K562 (cell line): ENCODE results near the gene ANTXRL. TPM values are rescaled to one million over a fixed set of nuclear protein-coding genes. Genes with fewer than 3 reads are reported as not detected.
"Not testable (repeated sequence)": the region's sequence is repeated elsewhere in the genome, so short reads cannot be mapped to it uniquely, and the experiment has no call there.

Source experiments
- ATAC-seq: fragments of 200-7000 bp; cut with Tn5 transposase; 3 replicates; pipeline ENCODE4 v1.9.1; 2020; ENCODE audit warnings: moderate library complexity
- BruUV-seq: library from RNA; stranded (reverse); fragments of 400-500 nt; replicated peaks from 2 replicates; lab custom pipeline; 2021; lab: Mats Ljungman, UMichigan
- CTCF ChIA-PET: fragments of 300-600 bp; formaldehyde crosslinking; extraction: SDS; loops from one replicate; lab custom pipeline; 2021; ENCODE audit warnings: low intra/inter-chr PET ratio; lab: Yijun Ruan, JAX
- POLR2A ChIA-PET: fragments of 300-600, 350-650 bp; sonication (Branson Sonifier 250); formaldehyde crosslinking; extraction: SDS; loops from one replicate; lab custom pipeline; 2021; ENCODE audit warnings: antibody characterized with exemption, inconsistent platforms; lab: Yijun Ruan, JAX
- DNase-seq, 4 experiments: peaks; one replicate each; pipeline versions ENCODE4 v3.0.0 to v3.0.0-alpha.2; 2011 to 2018; ENCODE audit warnings: low spot score in 3 of 4, mixed read lengths in 3 of 4; ENCODE audit errors: extremely low read depth in 1 of 4
- FAIRE-seq: peaks from 2 replicates; lab custom pipeline; 2011; peaks lifted over from hg19 to GRCh38; lab: Jason Lieb, UNC
- H2AFZ ChIP-seq: 2 replicates; pipeline ENCODE4 v1.6.0; 2011; ENCODE audit warnings: low read depth, low read length, control low read depth, inconsistent platforms
- H3K27ac ChIP-seq: fragments of 200-600 bp; 3 replicates; pipeline ENCODE4 v1.8.0; 2011; ENCODE audit warnings: low read depth, mild to moderate bottlenecking, control low read depth, inconsistent platforms, low read length, moderate library complexity, mixed read lengths; ENCODE audit errors: extremely low read depth
- H3K27me3 ChIP-seq, 2 experiments: fragments of 300-600 bp in 1 of 2; 2 replicates in 1 of 2; 3 replicates in 1 of 2; pipeline versions ENCODE4 v1.6.0 to v1.8.0; 2011; ENCODE audit warnings: inconsistent platforms in 2 of 2, low read length in 2 of 2, mild to moderate bottlenecking in 1 of 2, mixed read lengths in 1 of 2, moderate library complexity in 1 of 2; ENCODE audit not compliant: control insufficient read depth in 2 of 2, insufficient read depth in 2 of 2
- H3K36me3 ChIP-seq: fragments of 300-600 bp; 3 replicates; pipeline ENCODE4 v1.8.0; 2011; ENCODE audit warnings: mild to moderate bottlenecking, low read length, inconsistent platforms; ENCODE audit not compliant: control insufficient read depth, insufficient read depth
- H3K4me1 ChIP-seq, 2 experiments: fragments of 200-600 bp in 1 of 2; replicated peaks in 1 of 2; 2 replicates in 1 of 2; 3 replicates in 1 of 2; pipeline versions ENCODE4 v1.5.1 to v1.8.0; 2011; ENCODE audit warnings: inconsistent platforms in 2 of 2, low read length in 2 of 2, mild to moderate bottlenecking in 1 of 2, mixed read lengths in 1 of 2, moderate library complexity in 1 of 2; ENCODE audit not compliant: control insufficient read depth in 2 of 2, insufficient read depth in 2 of 2
- H3K4me2 ChIP-seq: 2 replicates; pipeline ENCODE4 v1.6.1; 2011; ENCODE audit warnings: low read length, control low read depth, inconsistent platforms, mixed read lengths; ENCODE audit not compliant: insufficient read depth
- H3K4me3 ChIP-seq: fragments of 200-600 bp; sonication (generic), shearing (Covaris generic); 2 replicates; pipeline ENCODE4 v1.5.1; 2016; ENCODE audit warnings: control low read depth, inconsistent platforms
- H3K79me2 ChIP-seq: fragments of 200-600 bp; 3 replicates; pipeline ENCODE4 v1.8.0; 2011; ENCODE audit warnings: low read length, inconsistent platforms; ENCODE audit not compliant: control insufficient read depth, insufficient read depth
- H3K9ac ChIP-seq, 2 experiments: 2 replicates each; pipeline versions ENCODE4 v1.6.0 to v1.6.1; 2011; ENCODE audit warnings: low read depth in 2 of 2, low read length in 2 of 2, control low read depth in 1 of 2, inconsistent platforms in 1 of 2, mild to moderate bottlenecking in 1 of 2, mixed read lengths in 1 of 2; ENCODE audit not compliant: insufficient read depth in 1 of 2
- H3K9me1 ChIP-seq: one replicate; pipeline ENCODE4 v1.6.0; 2011; ENCODE audit warnings: inconsistent platforms, mild to moderate bottlenecking, low read length, moderate library complexity; ENCODE audit not compliant: control insufficient read depth, insufficient read depth
- H3K9me3 ChIP-seq: replicated peaks from 2 replicates; pipeline ENCODE4 v1.5.1; 2011; ENCODE audit warnings: low read depth, low read length, inconsistent platforms; ENCODE audit not compliant: control insufficient read depth, insufficient read depth
- H4K20me1 ChIP-seq: replicated peaks from 2 replicates; pipeline ENCODE4 v1.6.1; 2011; ENCODE audit warnings: low read length, inconsistent platforms, mixed read lengths; ENCODE audit not compliant: control insufficient read depth, insufficient read depth
- HNRNPH1 ChIP-seq: fragments of 200-400 bp; formaldehyde crosslinking; optimal IDR thresholded peaks from 2 replicates; pipeline ENCODE3; 2017; ENCODE audit warnings: low read depth, mild to moderate bottlenecking, low read length, moderate library complexity
- TSHZ1 ChIP-seq: fragments of 250-450 bp; sonication (Bioruptor Pico); IDR thresholded peaks from 2 replicates; pipeline ENCODE4 v1.4.0; 2020; ENCODE audit warnings: mild to moderate bottlenecking, moderate library complexity
- ZNF764 ChIP-seq: fragments of 250-450 bp; sonication (Bioruptor Pico); IDR thresholded peaks from 2 replicates; pipeline ENCODE4 v1.4.0; 2020; ENCODE audit warnings: low read depth, mild to moderate bottlenecking, moderate library complexity
- WGBS: fragments of 100-300 bp; shearing (Covaris generic); methylation state at CpG from one replicate; pipeline ENCODE4 v1.1.6; 2016; ENCODE audit warnings: low coverage, mixed read lengths; ENCODE audit not compliant: insufficient coverage; ENCODE audit errors: missing lambda C conversion rate; 5-methylcytosine and 5-hydroxymethylcytosine counted together
- in situ Hi-C: fragments of 300-500 bp; cut with MboI; formaldehyde crosslinking; loops from 4 replicates; pipeline ENCODE4 v1.15.0; 2018; ENCODE audit warnings: inconsistent platforms, mixed read lengths
- intact Hi-C: fragments of 100-400 bp; cut with micrococcal nuclease; formaldehyde crosslinking; loops from 2 replicates; pipeline ENCODE4 v1.14.2; 2022
- polyA plus RNA-seq, 8 experiments: library from polyadenylated mRNA; depleted of rRNA in 4 of 8; stranded (reverse) in 5 of 8; unstranded in 3 of 8; fragments of >200 nt; fragmentation: Nextera tagmentation in 2 of 8; fragmentation: Illumina TruSeq in 1 of 8; extraction: Ambion mirVana in 2 of 8; extraction: Trizol in 1 of 8; gene quantifications; 2 replicates each; pipeline versions ENCODE4 v1.2.1 to v1.2.3, GENCODE V29; 2011 to 2014; ENCODE audit warnings: inconsistent platforms in 1 of 8, missing spikeins in 1 of 8
- total RNA-seq, 7 experiments: library from RNA; depleted of rRNA in 6 of 7; stranded (reverse); fragments of >200 nt in 6 of 7; fragmentation: Illumina TruSeq in 2 of 7; extraction: Trizol in 2 of 7; gene quantifications; 2 replicates each; pipeline versions ENCODE4 v1.2.1 to v1.2.3, GENCODE V29; 2011 to 2021; ENCODE audit warnings: low replicate concordance in 1 of 7
- TF ChIP-seq, protein P1 (sequence below): sonication (generic); formaldehyde crosslinking; IDR thresholded peaks from 2 replicates; pipeline ENCODE4 v1.8.1; 2023; ENCODE audit warnings: missing genetic modification reagents, mild to moderate bottlenecking, borderline replicate concordance

The ANTXRL gene
- total and polyA plus RNA-seq, 9 of the 15 experiments (the other 6 are each of a cell fraction or from before 2014, with no cell fraction given), result not detected

GRCh38 chr10:46304671-46305070 lies 17.9 kb downstream of the ANTXRL start:
- 3% methylated on average over 5 of the region's 5 CpGs for WGBS
- FAIRE-seq, intact Hi-C loops, H3K9ac ChIP-seq, H3K9me1 ChIP-seq, H3K4me1 ChIP-seq, H2AFZ ChIP-seq, H3K36me3 ChIP-seq, CTCF ChIA-PET, H3K4me2 ChIP-seq, H3K9me3 ChIP-seq, H4K20me1 ChIP-seq, H3K27ac ChIP-seq, BruUV-seq, DNase-seq, H3K79me2 ChIP-seq, H3K4me3 ChIP-seq, ATAC-seq: not testable (repeated sequence)
- H3K27me3 ChIP-seq, result peaks cover 22 to 63% of the 10 kb centered on the region in 2 experiments; a peak in 4 of 5 replicates
- in situ Hi-C loops, result loop anchor here (5.0 kb wide), 1 partner anchor 42 kb away; no protein-coding TSS in a partner anchor
- POLR2A ChIA-PET, result interaction anchor here (0.9 kb wide), 1 partner anchor 9 kb away, joined by 5 read pairs; no protein-coding TSS in a partner anchor

GRCh38 chr10:46305079-46305818 lies 18.5 kb downstream of the ANTXRL start:
- ATAC-seq (no peak), FAIRE-seq (no peak), DNase-seq (no peak)
- Histone ChIP-seq H3K4me3 (no peak overlapping the region), H3K9me3 (no peaks in the 10 kb centered on the region), H3K4me2 (no peak overlapping the region), H4K20me1 (peaks cover 5% of the 10 kb centered on the region), H3K9me1 (no peaks in the 10 kb centered on the region), H3K79me2 (no peaks in the 10 kb centered on the region), H2AFZ (no peak overlapping the region), H3K27ac (no peak overlapping the region), H3K9ac (no peak overlapping the region), H3K27me3 (peaks cover 21 to 64% of the 10 kb centered on the region in 2 experiments; a peak in 4 of 5 replicates), H3K36me3 (no peaks in the 10 kb centered on the region), H3K4me1 (peaks cover 0 to 4% of the 10 kb centered on the region in 2 experiments; a peak in 1 of 5 replicates)
- BruUV-seq, result no TSS peak
- WGBS, result under 1% methylated on average over 10 of the region's 10 CpGs
- ChIA-PET CTCF (no interaction called here), POLR2A (interaction anchor here (0.9 kb wide), 1 partner anchor 9 kb away, joined by 5 read pairs; no protein-coding TSS in a partner anchor)
- in situ Hi-C loops (no loop called here), intact Hi-C loops (no loop called here)
- no peak for TF ChIP-seq ZNF764 (CRISPR knock-in tag)
- TF ChIP-seq HNRNPH1, result no peak
- no peak for TF ChIP-seq TSHZ1 (CRISPR knock-in tag)
- TF ChIP-seq, protein P1, sequence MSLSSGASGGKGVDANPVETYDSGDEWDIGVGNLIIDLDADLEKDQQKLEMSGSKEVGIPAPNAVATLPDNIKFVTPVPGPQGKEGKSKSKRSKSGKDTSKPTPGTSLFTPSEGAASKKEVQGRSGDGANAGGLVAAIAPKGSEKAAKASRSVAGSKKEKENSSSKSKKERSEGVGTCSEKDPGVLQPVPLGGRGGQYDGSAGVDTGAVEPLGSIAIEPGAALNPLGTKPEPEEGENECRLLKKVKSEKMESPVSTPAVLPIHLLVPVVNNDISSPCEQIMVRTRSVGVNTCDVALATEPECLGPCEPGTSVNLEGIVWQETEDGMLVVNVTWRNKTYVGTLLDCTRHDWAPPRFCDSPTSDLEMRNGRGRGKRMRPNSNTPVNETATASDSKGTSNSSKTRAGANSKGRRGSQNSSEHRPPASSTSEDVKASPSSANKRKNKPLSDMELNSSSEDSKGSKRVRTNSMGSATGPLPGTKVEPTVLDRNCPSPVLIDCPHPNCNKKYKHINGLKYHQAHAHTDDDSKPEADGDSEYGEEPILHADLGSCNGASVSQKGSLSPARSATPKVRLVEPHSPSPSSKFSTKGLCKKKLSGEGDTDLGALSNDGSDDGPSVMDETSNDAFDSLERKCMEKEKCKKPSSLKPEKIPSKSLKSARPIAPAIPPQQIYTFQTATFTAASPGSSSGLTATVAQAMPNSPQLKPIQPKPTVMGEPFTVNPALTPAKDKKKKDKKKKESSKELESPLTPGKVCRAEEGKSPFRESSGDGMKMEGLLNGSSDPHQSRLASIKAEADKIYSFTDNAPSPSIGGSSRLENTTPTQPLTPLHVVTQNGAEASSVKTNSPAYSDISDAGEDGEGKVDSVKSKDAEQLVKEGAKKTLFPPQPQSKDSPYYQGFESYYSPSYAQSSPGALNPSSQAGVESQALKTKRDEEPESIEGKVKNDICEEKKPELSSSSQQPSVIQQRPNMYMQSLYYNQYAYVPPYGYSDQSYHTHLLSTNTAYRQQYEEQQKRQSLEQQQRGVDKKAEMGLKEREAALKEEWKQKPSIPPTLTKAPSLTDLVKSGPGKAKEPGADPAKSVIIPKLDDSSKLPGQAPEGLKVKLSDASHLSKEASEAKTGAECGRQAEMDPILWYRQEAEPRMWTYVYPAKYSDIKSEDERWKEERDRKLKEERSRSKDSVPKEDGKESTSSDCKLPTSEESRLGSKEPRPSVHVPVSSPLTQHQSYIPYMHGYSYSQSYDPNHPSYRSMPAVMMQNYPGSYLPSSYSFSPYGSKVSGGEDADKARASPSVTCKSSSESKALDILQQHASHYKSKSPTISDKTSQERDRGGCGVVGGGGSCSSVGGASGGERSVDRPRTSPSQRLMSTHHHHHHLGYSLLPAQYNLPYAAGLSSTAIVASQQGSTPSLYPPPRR (CRISPR knock-in tag), result no peak
